IPS DF 4.7 (cell line): Measurements from ENCODE around the gene DPP3.
"Not testable (repeated sequence)": the region's sequence is repeated elsewhere in the genome, so short reads cannot be mapped to it uniquely, and the experiment has no call there.

Experiments
- DNase-seq: peaks from one replicate; pipeline ENCODE4 v3.0.0-alpha.2; 2013; ENCODE audit warnings: low spot score; ENCODE audit errors: extremely low read depth

The DPP3 gene

GRCh38 chr11:66480117-66480938 is at the start of gene DPP3:
TSS of gene DPP3 (plus strand) at chr11:66480434. CDS start at chr11:66482201, 1,767 bp downstream.
- DNase-seq = peak; percentile 78

GRCh38 chr11:66431287-66431686 is 48.9 kb upstream of the DPP3 start:
- not testable (repeated sequence) for DNase-seq

- not testable (repeated sequence) for DNase-seq
Observed at GRCh38 chr11:66431871-66432329, 48.3 kb upstream of the DPP3 start.

- DNase-seq = no peak
Observed at GRCh38 chr11:66432597-66432996, 47.6 kb upstream of the DPP3 start.

- DNase-seq = no peak
Observed at GRCh38 chr11:66437979-66438503, 42.2 kb upstream of the DPP3 start.

- DNase-seq = peak; percentile 96
Observed at GRCh38 chr11:66438504-66439466, 41.4 kb upstream of the DPP3 start, which contains the start of gene MRPL11. TSS of gene MRPL11 (minus strand) at chr11:66438848. CDS start at chr11:66438754, 94 bp downstream.

GRCh38 chr11:66440101-66440939 is 39.9 kb upstream of the DPP3 start:
- DNase-seq = not testable (repeated sequence)

- DNase-seq = not testable (repeated sequence)
Observed at GRCh38 chr11:66440940-66441282, 39.3 kb upstream of the DPP3 start.

GRCh38 chr11:66443602-66444001 is 36.6 kb upstream of the DPP3 start:
- no peak for DNase-seq

GRCh38 chr11:66447012-66447411 is 33.2 kb upstream of the DPP3 start:
- DNase-seq = no peak

GRCh38 chr11:66448523-66448922 is 31.7 kb upstream of the DPP3 start:
- DNase-seq = no peak

GRCh38 chr11:66450560-66450959 is 29.7 kb upstream of the DPP3 start:
- DNase-seq = no peak

- no peak for DNase-seq
Observed at GRCh38 chr11:66451663-66452062, 28.6 kb upstream of the DPP3 start.

GRCh38 chr11:66454247-66454646 is 26.0 kb upstream of the DPP3 start:
- DNase-seq = no peak

- DNase-seq = no peak
Observed at GRCh38 chr11:66454828-66455227, 25.4 kb upstream of the DPP3 start.

- DNase-seq = no peak
Observed at GRCh38 chr11:66457826-66458225, 22.4 kb upstream of the DPP3 start.

- DNase-seq = no peak
Observed at GRCh38 chr11:66459138-66459778, 21.0 kb upstream of the DPP3 start.

- DNase-seq = no peak
Observed at GRCh38 chr11:66462010-66462409, 18.2 kb upstream of the DPP3 start.

GRCh38 chr11:66462911-66463310 is 17.3 kb upstream of the DPP3 start:
- no peak for DNase-seq

GRCh38 chr11:66464116-66464515 is 16.1 kb upstream of the DPP3 start:
- not testable (repeated sequence) for DNase-seq
